DMS79 treated with DMSO at 0.1 percent for 48 hours (cell line): ENCODE measurements around the gene WARS2.
A peak's percentile ranks its signal among the peaks of the same experiment; 100 is the strongest.

Experiments
- DNase-seq: peaks from one replicate; lab custom pipeline; 2025; lab: John Stamatoyannopoulos, UW

Gene WARS2

DNA sequence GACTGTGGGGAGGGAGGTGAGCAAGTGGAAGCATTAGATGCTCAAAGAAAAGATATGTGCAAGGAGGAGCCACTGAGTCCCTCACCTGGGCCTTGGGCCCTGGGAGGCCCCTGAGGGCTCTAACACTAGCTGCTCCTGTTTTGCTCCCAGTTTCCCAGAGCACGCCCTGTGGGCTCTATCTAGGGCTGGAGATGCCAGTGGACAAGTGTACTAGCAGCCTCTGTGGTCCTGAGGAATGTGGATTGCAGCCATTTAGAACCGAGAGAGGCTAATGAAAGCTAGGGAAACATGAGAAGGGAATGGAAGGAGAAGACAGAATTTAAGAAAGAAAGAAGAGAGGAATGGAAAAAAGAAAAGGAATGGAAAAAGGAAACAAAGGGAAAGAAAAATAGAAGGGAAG, 142.3 kb downstream of the WARS2 start:
- DNase-seq = no peak

DNA sequence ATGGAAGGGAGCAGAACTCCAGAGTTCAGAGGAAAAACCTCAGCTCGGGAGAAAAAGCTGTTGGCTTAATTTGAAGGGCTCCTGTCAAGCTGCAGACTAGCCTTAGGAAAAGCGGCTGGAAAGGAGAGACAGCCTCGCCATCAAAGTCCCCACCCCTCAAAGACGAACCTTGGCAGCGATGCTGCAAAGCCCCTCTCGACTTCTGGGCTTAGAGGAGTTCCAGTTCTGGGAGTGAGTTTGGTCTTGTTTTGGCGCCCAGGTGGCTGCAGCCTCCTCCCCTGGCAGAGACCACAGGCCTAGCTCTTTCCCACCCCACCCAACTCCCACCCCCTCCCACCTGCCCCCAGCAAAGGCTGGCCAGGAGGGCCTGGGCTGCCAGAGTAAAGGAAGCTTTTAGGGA, 143.2 kb downstream of the WARS2 start:
- DNase-seq = no peak

DNA sequence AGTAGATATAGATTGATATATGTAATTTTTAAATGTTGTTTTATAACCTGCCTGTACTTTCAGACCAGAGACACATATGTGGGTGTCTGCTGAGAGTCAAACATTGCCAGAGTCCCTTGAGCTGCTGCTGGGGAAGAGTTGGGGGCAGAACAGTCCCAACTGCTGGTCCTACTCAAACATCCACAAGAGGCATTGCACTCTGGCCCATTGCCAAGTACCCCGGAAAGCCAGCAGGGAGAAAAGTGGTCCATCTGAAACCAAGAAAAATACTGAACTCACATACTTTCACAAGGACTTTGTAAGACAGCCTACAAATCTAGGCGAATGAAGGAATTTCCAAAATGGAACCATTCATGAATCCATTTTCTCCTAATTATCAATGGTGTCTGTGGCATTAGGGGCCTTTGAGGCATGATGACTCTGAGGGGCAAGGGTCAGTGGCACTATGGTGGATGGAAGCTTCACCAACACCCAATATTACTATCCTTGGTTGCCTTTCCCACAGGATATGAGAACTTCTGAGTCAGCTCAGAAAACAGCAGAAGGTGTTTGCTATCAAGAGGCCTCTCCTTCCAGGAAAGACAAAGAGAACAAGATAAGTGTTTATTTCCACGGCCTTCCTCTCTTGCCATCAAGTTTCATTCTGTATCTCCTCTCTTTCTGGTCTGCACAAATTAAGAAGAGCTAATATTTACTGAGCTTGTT, 145.0 kb downstream of the WARS2 start:
- no peak for DNase-seq

DNA sequence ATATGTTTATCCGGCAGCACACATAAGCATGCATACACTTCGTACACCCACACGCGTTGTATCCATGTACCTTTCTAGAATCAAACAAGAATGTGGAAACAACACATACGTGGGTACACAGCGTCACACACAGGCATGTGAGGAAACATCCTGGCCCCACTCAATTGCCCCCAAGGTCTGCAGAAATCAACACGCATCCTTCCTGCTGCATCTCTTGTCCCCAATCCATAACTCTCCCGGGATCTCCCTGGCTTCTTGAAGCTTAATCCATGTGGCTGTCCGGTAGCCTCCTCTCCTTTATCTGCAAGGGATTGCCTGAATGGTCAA, 146.8 kb downstream of the WARS2 start:
- DNase-seq = no peak

DNA sequence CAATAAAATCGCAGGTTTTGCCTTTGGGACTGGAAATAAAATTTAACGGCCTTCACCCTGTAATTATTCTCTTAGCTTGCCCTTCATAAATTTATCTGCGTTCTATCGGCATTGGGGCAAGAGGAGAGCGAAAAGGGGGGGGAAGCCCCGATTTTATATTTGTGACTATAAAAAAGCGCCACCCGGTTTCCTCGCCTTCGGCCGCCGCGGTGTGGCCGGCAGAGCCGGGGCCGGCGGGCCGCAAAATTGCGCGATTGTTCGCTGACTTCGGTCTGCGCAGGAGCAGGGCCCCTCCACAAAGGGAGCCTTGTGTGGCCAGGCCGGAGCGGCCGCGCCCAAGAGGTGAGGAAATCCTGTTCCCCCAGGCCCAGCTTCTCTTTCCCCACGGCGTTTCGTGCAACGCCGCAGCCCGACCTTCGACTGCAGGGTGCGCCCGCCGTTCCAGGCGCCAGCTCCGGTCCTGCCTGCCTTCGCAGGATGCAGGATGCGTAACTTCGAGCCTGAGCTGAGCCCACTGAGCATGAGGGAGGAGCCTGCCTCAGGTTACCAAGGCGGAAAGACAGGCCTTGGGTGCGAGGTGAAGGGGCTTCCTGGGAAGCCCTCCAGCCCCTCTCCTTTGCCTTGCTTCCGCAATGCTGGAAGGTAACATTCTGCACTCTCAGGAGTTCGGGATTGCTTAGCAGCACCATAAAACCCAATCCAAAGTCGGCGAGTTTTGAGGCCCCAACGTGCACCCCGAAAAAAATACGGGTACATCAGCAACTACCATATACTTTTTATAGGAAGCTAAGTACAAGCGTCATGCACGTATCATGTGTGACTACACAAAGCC, 147.4 kb downstream of the WARS2 start:
- DNase-seq = no peak

DNA sequence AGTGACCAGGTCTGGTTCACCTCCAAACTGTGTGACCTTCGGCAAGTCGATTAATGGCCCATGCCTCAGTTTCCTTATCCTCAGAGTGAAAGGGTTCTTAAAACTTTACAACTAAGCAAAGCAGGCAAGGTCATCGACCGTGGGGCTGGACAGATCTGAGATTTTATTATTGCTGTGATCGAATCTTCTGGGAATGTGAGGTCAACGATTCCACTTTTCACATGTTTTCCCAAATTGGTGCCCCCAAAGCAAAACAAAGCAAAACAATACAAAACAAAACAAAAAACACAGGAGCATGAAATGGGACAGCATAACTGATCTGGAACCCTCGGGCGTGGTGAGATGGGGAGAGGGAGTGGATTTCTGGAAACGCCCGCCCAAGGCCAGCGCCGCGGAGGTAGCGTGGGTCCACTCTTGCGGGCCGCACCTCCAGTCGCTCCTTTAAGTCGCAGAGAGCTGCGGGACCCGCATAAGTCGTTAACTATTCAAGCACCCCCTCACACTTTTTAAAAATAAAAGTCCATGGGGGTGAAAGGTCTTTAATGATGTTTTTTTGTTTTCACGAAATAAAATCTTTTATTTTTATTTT, 148.1 kb downstream of the WARS2 start:
- no peak for DNase-seq

DNA sequence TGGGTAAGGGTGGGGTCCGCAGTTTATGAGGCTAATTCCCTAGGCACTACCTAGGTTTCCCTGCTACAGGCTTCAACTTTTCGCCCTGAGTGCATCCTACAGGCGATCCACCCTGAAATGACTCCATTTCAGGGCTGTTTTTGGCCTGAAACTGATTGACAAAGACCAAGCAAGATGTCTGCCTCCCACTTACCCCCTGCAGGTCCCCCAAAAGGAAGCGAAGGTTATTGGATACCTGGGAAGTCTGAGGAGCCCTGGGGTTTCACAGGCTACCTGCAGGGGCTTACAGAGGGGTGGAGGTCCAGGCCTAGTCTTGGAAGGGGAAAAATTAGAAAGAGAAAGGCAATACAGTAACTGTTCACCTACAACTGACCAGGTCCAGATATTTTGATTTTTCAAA, 149.0 kb downstream of the WARS2 start:
- no peak for DNase-seq

DNA sequence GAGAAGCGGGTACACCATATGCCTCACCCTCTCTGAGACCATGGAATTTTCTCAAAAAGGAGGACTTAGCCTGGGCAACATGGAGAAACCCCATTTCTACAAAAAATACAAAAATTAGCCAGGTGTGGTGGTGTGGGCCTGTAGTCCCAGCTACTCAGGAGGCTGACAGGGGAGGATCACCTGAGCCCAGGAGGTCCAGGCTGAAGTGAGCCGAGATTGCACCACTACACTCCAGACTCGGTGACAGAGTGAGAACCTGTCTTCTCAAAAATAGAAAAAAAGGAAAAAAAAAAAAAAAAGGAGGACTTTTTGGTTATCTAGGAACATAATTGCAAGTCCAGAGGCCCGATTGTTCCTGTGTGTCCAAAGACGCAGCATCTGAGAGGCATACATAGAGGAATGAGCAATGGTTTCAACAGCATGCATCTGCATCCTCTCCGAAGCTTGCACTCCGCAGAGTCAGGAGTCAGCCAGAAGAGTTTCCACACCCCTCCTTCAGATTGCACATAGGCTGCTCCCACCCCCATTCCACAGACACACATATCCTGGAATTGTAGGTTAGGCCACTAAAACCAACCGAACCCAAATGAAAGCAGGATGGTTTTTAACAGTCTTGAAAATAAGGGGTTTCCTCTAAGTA, 149.8 kb downstream of the WARS2 start:
- DNase-seq = no peak

DNA sequence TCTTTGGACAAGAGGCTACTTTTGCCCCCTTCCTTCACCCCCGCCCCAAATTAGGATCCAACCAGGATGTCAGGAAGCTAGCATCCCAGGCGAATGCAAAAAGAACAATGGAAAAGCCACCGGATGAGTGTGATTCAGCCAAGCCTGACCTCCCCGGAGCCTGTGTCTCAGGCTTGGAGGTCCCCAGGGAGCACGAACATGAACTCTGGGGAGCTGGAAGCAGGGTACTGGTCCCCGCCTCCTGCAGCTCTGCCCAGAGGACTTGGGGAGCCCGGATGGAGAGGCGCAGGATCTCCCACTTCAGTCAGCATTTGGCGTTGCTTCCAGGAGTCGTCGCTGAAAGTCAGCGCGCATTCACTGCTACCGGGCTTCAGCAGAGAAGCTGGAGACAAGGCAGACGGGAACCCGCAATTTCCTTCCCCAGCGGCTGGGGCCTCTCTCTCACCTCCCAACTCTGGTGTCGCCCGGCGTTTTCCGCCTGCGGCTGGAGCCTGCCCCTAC, 150.5 kb downstream of the WARS2 start:
- no peak for DNase-seq

DNA sequence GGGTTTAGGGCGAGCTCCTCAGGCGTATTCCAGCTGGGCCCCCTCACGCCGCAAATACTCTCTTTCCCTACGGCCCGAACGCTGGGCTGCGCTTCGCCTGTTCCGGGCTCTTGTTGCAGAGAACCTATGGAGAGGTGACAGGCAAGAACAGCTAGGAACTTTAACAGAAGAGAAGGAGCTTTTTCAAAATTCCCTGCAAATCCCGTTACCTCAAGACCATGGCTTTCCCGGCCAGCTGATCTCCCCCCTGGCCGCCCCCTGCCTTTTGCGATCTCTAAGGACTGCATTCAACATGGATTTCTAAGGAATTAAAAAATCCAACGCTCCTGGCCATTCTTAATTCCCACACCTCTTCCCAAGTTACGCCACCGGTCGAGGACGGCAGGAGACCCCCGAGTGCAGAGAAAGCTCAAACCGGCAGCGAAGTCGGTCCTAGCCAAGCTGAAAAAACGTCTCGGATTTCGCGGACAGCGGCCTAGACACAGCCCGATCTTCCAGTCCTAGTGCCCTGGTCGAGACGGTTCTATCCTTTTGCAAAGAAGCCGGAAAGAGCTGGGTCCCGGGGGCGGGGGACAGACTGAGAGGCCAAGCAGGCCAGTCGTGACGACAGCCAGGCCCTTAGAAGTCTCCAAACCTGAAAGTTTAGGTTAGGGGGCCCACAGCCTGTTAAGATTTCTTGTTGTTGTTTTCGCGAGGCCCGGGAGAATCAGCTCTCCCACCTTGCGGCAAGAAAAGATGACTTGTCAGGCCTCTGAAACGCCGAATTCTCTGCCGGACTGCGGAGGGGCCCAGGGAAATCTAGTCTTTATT, 151.2 kb downstream of the WARS2 start:
- DNase-seq = no peak

DNA sequence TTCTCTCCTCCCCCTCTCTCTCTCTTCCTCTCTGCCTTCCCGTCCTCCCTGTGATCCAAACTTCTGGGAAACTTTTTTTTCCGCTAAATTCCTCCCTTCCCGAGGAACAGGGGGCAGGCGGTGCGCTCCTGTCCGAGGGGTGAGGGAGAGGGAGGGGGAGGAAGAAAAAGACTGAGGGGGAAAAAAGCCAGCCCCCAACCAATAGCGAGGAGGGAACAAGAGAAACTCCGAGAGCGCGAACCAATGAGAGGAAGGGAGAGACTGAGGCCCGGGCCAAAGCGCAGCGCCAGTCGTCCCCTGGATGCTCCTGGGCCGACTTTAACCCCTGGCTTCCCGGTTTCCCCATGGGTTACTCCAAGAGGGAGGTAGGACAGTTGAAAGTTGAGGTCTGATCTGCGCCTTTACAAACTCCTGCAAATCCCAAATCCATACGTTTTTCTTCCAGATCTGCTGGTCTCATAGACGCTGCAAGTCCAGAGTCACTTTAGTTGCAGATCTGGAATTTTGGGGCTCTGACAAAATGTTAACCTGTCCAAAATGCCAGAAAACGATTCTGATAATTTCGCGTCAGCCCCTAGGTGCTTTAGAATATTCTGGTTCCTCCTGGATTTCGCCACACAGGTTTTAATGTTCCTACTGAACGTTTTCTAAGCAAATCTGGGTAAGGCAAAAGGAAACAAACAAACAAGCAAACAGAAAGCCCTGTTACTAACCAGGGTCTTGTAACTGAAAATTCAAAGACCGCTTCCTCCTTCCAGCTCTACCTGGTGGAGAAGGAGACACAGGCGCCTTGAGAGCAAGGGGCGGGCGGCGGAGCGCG, 152.1 kb downstream of the WARS2 start, which contains the start of gene TBX15:
Gene TBX15, minus strand, starts transcription at position 158 of the 820 bp plus-strand sequence. CDS start 548 bp downstream, outside the sequence.
- no peak for DNase-seq

DNA sequence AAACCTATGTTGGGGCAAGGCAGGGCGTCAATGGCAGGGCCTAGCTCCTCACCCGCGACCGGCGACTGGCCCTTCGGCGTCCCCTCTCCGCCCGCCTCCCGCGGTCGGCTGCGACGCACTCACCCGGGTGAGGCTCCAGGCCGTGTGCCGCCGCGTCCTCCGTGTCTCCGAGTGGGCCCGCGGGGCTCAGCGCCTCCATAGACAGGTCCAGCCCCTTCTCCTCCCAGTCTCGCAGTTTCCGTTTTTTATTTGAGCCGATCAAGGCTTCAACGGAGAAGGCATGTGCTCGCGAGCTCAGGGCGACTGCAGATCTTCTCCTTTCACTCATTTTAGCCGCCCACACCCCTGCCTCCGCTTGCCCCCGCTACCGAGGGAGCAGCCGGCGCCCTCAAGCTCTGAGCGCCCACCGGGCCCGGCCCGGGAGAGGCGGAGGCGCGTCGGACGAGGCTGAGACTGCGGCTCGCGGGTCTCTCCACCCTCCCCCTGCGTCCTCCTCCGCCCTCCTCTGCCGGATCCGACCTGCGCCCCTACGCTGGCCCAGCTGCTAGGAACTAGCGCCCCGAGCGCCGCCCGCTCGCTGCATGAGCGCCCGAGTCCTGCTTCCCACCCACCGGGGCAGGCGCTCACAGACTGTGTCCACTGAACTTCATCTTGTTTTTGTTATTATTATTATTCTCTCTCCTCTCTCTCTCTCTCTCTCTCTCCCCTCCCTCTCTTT, 152.8 kb downstream of the WARS2 start:
- peak; percentile 54 for DNase-seq

DNA sequence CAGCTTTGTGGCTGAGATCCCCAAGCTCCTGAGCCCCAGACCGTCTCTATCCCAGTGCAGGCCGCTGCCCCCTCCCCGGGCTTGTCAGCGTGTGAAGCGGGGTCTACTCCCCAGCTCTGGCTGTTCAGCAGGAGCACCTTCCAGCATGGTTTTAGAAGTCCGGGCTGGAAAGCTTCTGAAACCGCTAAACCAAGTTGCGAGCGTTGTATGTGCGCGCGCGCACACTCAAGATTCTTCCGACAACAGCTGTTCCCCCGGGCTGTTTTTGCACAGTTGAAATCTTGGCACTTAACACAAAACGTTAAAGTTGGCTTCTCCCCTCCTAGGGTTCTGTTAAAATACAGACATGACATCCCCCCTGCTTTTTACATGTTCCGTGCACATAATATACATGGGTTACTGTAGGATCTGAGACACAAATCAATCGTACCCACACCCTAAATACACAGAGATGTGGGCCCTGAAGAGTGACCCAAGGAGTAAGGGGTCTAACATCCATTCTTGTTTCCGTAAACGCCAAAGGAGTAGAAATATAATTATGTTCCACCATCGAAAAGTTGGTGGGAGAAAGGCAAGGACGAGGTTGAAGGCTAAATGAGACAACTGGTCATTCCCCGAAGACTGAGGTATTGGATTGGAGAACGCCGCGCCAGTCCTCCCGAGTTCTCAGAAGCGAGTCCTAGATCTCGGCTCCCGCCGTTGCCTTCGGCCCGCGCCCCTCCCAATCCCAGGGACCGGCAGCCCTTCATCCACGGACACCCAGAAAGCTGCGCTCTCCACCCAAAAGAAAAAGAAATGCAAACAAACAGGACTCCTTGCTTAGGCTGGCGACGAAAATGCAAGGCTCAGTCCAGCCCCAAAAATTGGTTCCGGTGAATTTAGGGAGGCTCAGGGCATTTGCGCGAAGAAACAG, 153.6 kb downstream of the WARS2 start:
- DNase-seq = peak; percentile 54

DNA sequence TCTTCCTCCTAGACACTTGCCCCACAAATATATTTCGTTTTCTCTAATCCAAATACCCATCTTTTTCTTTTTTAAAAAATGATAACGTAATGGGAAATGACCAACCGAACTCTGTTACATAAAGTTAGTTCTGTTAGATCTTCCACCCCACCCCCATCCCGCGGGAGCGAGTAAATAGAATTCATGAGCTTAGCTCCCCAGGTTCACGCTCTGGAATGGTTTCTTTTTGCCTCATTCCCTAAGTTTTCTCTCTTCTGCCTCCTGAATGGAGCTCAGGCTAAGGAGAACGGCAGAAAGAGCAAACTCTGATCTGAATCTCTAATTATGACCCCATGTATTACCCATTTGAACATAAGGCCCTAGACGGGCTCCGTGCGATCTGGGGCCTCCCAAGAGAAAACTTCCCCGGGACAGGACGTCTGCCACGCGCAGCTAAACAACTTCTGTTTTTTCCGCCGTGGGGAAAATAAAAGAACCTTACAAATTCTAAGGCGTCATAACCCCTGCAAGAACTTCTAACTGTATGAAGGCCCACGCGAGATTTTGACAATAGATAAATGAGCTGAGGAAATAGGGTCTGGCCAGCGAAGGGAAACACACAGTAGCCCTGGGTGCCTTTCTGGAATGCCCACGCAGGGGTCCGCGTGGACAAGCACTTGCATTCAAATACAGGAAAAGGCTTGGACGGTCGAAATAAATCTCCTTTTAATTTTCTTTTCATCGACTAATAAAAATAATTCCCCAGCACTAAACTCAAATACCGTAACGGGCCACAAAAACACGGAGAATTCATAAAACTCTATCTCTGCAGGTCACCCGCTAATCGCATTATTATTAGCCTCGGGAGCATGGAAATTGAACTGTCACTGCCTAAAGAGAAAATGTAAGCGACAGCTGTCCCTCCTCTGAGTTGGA, 154.6 kb downstream of the WARS2 start:
- no peak for DNase-seq

DNA sequence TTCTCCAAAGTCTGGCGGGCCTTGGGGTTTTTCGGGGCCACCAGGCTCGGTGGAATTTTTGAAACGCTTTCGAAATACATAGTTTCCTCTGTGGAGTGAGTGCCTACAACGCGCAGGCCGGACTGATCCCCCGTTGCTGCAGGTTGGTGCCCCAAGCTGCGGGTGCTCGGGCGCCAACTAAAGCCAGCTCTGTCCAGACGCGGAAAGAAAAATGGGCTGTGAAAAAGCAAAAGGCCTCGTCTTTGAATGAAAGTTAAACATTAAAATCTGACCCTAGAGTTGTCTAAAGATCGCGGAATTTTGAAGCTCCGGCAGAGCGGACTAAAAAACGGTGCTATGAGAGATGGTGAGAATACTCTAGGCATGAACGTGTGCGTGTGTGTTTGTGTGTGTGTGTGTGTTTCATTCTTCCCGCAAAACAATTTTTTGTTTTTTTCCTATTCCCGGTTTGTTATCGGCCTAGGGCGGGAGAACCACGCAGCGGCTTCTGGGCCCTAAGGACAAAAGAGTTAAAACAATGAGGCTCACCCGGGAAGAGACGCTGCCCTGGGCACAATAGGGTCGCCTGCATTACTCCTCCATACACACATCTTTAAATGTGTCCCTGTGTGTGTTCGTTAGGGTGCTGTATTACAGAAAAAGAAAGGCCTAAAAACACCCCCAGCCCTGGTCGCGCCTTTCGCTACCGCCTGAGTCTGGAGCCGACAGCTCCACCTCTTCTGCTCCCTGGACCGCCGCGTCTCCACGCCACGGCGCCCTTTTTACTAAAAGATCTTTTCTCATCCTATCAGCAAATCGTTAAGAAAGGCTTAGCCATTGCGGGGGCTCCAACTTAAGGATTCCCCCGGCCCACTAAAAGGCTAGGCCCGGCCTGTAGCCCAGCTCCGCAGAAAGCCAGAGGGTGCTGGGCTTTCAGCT, 155.5 kb downstream of the WARS2 start:
- no peak for DNase-seq

DNA sequence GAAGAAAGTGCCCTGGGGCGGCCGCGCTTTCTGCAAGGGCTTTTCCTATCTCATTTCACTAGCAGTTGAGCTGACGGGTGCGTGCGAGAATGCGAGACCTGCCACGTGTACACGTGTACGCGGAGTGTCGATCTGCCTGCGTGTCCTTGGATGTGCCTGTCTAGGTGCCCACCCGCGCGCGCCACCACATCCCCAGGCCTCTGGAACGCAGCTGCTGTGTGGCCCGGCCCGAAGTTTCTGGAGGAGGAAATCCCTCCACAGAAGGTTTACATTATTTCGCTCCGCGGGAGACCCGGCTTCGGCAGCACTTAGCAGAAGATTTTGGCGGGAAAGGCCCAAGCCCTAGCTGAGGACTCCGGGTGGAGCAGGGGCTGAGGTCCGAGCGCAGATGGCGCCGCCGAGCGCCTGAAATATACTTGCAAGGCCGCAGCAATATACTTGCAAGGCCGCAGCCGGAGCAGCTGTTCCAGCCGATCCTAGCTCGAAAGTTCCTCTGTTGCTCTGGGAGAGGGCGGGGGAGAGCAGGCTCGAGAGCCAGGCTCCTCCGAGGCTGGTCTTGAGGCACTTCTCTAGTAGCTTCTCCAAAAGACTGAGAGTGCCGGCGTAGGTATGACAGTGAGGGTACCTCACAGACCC, 156.2 kb downstream of the WARS2 start:
- DNase-seq = no peak
